SK-N-SH treated with all-trans-retinoic acid at 6 μM for 48 hours (cell line): Measurements from ENCODE around the gene NRXN3.

ENCODE experiments used
- ATAC-seq: fragments of 200-7000 bp; cut with Tn5 transposase; 3 replicates; pipeline ENCODE4 v1.9.1; 2020; ENCODE audit warnings: mild to moderate bottlenecking, moderate library complexity
- ARNTL ChIP-seq: fragments of 450-650 bp; formaldehyde crosslinking; IDR thresholded peaks from 2 replicates; pipeline ENCODE4 v1.5.0; 2020; ENCODE audit warnings: low read depth, mild to moderate bottlenecking, moderate library complexity, borderline replicate concordance
- BACH2 ChIP-seq: fragments of 250-450 bp; sonication (Bioruptor Pico); IDR thresholded peaks from 2 replicates; pipeline ENCODE4 v1.9.0; 2021; ENCODE audit warnings: mild to moderate bottlenecking, borderline replicate concordance
- CSDC2 ChIP-seq: fragments of 250-450 bp; sonication (Bioruptor Pico); IDR thresholded peaks from 2 replicates; pipeline ENCODE4 v1.5.0; 2020; ENCODE audit warnings: mild to moderate bottlenecking, moderate library complexity
- GLIS3 ChIP-seq: fragments of 250-450 bp; sonication (Bioruptor Pico); IDR thresholded peaks from 2 replicates; pipeline ENCODE4 v1.5.0; 2020; ENCODE audit warnings: mild to moderate bottlenecking, moderate library complexity
- ISL1 ChIP-seq: fragments of 250-450 bp; sonication (Bioruptor Pico); IDR thresholded peaks from 2 replicates; pipeline ENCODE4 v2.1.2; 2022; ENCODE audit warnings: mild to moderate bottlenecking, moderate library complexity
- OSR1 ChIP-seq: fragments of 250-450 bp; sonication (Bioruptor Pico); IDR thresholded peaks from 2 replicates; pipeline ENCODE4 v1.8.0; 2022; ENCODE audit warnings: moderate library complexity, mild to moderate bottlenecking, inconsistent platforms
- PPARA ChIP-seq: fragments of 250-450 bp; sonication (Bioruptor Pico); IDR thresholded peaks from 2 replicates; pipeline ENCODE4 v1.5.0; 2020; ENCODE audit warnings: mild to moderate bottlenecking, borderline replicate concordance
- RARB ChIP-seq: fragments of 250-450 bp; sonication (Bioruptor Pico); IDR thresholded peaks from 2 replicates; pipeline ENCODE4 v1.8.0; 2021; ENCODE audit warnings: mild to moderate bottlenecking, moderate library complexity
- SNAI2 ChIP-seq: fragments of 250-450 bp; sonication (Bioruptor Pico); IDR thresholded peaks from 2 replicates; pipeline ENCODE4 v1.5.0; 2020; ENCODE audit warnings: mild to moderate bottlenecking, moderate library complexity
- TCF4 ChIP-seq: fragments of 250-450 bp; sonication (Bioruptor Pico); IDR thresholded peaks from 2 replicates; pipeline ENCODE4 v1.8.0; 2021; ENCODE audit warnings: mild to moderate bottlenecking, moderate library complexity, borderline replicate concordance
- TOX ChIP-seq: fragments of 250-450 bp; sonication (Bioruptor Pico); IDR thresholded peaks from 2 replicates; pipeline ENCODE4 v1.8.0; 2021; ENCODE audit warnings: mild to moderate bottlenecking, moderate library complexity, borderline replicate concordance
- ZC3H10 ChIP-seq: fragments of 250-450 bp; sonication (Bioruptor Pico); IDR thresholded peaks from 2 replicates; pipeline ENCODE4 v1.5.1; 2021; ENCODE audit warnings: mild to moderate bottlenecking, moderate library complexity
- ZFP3 ChIP-seq: fragments of 250-450 bp; sonication (Bioruptor Pico); IDR thresholded peaks from 2 replicates; pipeline ENCODE4 v1.5.0; 2020; ENCODE audit warnings: mild to moderate bottlenecking, moderate library complexity
- ZFP30 ChIP-seq: fragments of 450-650 bp; formaldehyde crosslinking; IDR thresholded peaks from 2 replicates; pipeline ENCODE4 v1.5.0; 2022; ENCODE audit warnings: mild to moderate bottlenecking, moderate library complexity
- ZNF565 ChIP-seq: fragments of 450-650 bp; formaldehyde crosslinking; conservative IDR thresholded peaks from 2 replicates; pipeline ENCODE4 v1.5.0; 2020; ENCODE audit warnings: low read depth, mild to moderate bottlenecking, moderate library complexity
- ZNF70 ChIP-seq: fragments of 450-650 bp; formaldehyde crosslinking; IDR thresholded peaks from 2 replicates; pipeline ENCODE4 v1.5.0; 2020; ENCODE audit warnings: mild to moderate bottlenecking, moderate library complexity
- ZNF8 ChIP-seq: fragments of 450-650 bp; formaldehyde crosslinking; IDR thresholded peaks from 2 replicates; pipeline ENCODE4 v1.5.0; 2020; ENCODE audit warnings: mild to moderate bottlenecking, moderate library complexity
- TF ChIP-seq, protein P1 (sequence below): fragments of 250-450 bp; sonication (Bioruptor Pico); IDR thresholded peaks from 2 replicates; pipeline ENCODE4 v1.8.0; 2021; ENCODE audit warnings: low read depth, mild to moderate bottlenecking, moderate library complexity, borderline replicate concordance
- TF ChIP-seq, protein P2 (sequence below): fragments of 250-450 bp; sonication (Bioruptor Pico); IDR thresholded peaks from 2 replicates; pipeline ENCODE4 v1.5.1; 2021; ENCODE audit warnings: mild to moderate bottlenecking, moderate library complexity
- TF ChIP-seq, protein P3 (sequence below): fragments of 250-450 bp; sonication (Bioruptor Pico); IDR thresholded peaks from 2 replicates; pipeline ENCODE4 v1.8.0; 2020; ENCODE audit warnings: mild to moderate bottlenecking, moderate library complexity, borderline replicate concordance
- TF ChIP-seq, protein P4 (sequence below): fragments of 250-450 bp; sonication (Bioruptor Pico); IDR thresholded peaks from 2 replicates; pipeline ENCODE4 v1.5.0; 2020; ENCODE audit warnings: mild to moderate bottlenecking, moderate library complexity
- TF ChIP-seq, protein P5 (sequence below): fragments of 250-450 bp; sonication (Bioruptor Pico); IDR thresholded peaks from 2 replicates; pipeline ENCODE4 v1.5.1; 2020; ENCODE audit warnings: low read depth, mild to moderate bottlenecking, moderate library complexity

The NRXN3 gene

DNA sequence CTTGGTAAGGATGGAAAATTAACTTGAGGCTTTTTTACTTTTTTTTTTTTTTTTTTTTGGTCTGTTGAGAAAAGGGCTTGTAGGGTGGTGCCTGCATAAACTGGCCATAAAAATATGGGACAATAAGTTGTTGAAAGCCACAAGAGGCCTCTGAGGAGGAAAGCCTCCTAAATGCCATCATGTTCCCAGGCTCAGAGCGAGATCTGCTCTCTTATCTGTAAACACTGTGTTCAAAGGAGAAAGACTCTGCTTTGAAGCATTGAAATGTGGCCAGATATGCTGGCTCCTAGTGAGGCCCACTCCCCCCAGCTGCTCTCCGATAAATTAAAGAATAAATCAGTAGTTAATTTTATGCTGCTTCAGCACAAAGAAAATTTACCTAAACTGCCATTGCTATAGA, 1536.2 kb downstream of the NRXN3 start:
- ATAC-seq: no peak
- TF ChIP-seq, protein P1, sequence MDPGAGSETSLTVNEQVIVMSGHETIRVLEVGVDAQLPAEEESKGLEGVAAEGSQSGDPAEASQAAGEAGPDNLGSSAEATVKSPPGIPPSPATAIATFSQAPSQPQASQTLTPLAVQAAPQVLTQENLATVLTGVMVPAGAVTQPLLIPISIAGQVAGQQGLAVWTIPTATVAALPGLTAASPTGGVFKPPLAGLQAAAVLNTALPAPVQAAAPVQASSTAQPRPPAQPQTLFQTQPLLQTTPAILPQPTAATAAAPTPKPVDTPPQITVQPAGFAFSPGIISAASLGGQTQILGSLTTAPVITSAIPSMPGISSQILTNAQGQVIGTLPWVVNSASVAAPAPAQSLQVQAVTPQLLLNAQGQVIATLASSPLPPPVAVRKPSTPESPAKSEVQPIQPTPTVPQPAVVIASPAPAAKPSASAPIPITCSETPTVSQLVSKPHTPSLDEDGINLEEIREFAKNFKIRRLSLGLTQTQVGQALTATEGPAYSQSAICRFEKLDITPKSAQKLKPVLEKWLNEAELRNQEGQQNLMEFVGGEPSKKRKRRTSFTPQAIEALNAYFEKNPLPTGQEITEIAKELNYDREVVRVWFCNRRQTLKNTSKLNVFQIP (CRISPR knock-in tag): no peak
- TF ChIP-seq RARB: no peak
- no peak for TF ChIP-seq ZNF8
- TF ChIP-seq, protein P2, sequence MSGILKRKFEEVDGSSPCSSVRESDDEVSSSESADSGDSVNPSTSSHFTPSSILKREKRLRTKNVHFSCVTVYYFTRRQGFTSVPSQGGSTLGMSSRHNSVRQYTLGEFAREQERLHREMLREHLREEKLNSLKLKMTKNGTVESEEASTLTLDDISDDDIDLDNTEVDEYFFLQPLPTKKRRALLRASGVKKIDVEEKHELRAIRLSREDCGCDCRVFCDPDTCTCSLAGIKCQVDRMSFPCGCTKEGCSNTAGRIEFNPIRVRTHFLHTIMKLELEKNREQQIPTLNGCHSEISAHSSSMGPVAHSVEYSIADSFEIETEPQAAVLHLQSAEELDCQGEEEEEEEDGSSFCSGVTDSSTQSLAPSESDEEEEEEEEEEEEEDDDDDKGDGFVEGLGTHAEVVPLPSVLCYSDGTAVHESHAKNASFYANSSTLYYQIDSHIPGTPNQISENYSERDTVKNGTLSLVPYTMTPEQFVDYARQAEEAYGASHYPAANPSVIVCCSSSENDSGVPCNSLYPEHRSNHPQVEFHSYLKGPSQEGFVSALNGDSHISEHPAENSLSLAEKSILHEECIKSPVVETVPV (CRISPR knock-in tag): no peak
- no peak for TF ChIP-seq ZNF70 (CRISPR knock-in tag)
- TF ChIP-seq, all 23 proteins: peak for 0

DNA sequence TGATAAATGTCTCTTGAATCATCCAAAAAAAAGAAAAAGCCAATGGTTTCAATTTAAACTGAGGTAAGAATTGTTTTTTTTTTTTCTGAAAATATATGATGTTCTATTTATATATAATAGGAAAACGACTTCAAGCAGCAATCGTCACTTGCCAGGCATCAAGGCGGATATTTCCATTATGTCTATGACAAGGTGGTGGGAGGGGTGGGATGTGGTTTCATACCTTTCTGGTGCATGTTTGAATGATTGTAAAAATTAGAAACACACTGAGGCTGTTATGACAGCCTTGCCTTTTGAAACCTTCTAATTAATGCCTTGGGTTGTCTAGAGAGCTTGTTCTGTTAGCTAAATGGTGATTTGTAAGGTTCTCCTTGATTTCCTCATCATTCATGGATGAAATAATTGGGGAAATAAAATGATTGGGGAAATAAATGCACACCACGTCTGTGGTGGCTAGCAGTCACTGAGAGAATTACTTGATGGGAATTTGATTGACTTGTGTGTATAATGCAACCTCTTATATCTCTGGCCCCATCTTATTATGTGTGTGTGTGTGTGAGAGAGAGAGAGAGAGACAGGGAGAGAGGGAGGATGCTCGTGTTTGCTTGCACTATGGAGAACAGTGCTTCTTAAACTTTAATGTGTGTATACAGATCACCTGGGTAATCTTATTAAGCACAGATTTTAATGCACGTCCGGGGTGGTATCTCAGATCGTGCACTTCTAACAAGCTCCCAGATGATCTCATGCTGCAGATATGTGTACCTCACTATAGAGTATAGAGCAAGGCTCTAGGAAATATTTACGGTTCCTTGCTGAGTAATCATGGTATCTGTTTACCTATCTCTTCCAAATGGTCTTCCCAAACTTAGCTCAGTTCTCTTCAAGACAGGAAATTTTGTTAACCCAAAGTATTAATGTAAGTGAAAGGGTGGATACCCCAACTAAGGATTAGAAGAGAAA, 1538.5 kb downstream of the NRXN3 start:
- ATAC-seq: peak; percentile 93
- no peak for TF ChIP-seq SNAI2 (CRISPR knock-in tag)
- no peak for TF ChIP-seq ZFP30 (CRISPR knock-in tag)
- TF ChIP-seq, protein P1 (CRISPR knock-in tag): no peak
- no peak for TF ChIP-seq ARNTL (CRISPR knock-in tag)
- TF ChIP-seq ISL1: peak; percentile 19; the same call in 1 of the 2 replicates
- TF ChIP-seq TCF4 (CRISPR knock-in tag): no peak
- TF ChIP-seq GLIS3: no peak
- TF ChIP-seq, all 23 proteins: peak for 1

DNA sequence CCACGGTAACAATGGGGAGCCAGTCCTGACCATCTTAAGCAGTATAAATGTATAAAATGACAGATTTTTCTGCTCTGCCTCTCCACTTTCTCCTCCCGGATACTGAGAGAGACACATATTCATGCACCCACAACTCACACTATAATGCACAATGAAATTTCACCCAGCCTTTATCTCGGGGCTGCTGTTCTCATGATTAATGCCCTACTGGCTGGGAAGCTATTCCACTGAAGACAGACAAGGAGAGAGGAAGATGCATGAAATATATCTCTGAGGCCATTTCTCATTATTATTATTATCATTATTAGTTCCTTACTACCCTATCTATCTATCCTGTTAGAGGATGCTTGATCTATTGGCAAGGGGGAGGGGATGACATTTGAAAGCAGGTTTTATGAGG, 1539.4 kb downstream of the NRXN3 start:
- ATAC-seq: peak; percentile 48
- no peak for TF ChIP-seq GLIS3
- TF ChIP-seq, protein P1 (CRISPR knock-in tag): no peak
- no peak for TF ChIP-seq CSDC2 (CRISPR knock-in tag)
- TF ChIP-seq, protein P3, sequence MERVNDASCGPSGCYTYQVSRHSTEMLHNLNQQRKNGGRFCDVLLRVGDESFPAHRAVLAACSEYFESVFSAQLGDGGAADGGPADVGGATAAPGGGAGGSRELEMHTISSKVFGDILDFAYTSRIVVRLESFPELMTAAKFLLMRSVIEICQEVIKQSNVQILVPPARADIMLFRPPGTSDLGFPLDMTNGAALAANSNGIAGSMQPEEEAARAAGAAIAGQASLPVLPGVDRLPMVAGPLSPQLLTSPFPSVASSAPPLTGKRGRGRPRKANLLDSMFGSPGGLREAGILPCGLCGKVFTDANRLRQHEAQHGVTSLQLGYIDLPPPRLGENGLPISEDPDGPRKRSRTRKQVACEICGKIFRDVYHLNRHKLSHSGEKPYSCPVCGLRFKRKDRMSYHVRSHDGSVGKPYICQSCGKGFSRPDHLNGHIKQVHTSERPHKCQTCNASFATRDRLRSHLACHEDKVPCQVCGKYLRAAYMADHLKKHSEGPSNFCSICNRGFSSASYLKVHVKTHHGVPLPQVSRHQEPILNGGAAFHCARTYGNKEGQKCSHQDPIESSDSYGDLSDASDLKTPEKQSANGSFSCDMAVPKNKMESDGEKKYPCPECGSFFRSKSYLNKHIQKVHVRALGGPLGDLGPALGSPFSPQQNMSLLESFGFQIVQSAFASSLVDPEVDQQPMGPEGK (CRISPR knock-in tag): no peak
- TF ChIP-seq OSR1 (CRISPR knock-in tag): no peak
- no peak for TF ChIP-seq ZFP3
- TF ChIP-seq PPARA (CRISPR knock-in tag): no peak
- no peak for TF ChIP-seq ARNTL (CRISPR knock-in tag)
- no peak for TF ChIP-seq BACH2 (CRISPR knock-in tag)
- TF ChIP-seq TCF4 (CRISPR knock-in tag): no peak
- no peak for TF ChIP-seq SNAI2 (CRISPR knock-in tag)
- TF ChIP-seq, protein P4, sequence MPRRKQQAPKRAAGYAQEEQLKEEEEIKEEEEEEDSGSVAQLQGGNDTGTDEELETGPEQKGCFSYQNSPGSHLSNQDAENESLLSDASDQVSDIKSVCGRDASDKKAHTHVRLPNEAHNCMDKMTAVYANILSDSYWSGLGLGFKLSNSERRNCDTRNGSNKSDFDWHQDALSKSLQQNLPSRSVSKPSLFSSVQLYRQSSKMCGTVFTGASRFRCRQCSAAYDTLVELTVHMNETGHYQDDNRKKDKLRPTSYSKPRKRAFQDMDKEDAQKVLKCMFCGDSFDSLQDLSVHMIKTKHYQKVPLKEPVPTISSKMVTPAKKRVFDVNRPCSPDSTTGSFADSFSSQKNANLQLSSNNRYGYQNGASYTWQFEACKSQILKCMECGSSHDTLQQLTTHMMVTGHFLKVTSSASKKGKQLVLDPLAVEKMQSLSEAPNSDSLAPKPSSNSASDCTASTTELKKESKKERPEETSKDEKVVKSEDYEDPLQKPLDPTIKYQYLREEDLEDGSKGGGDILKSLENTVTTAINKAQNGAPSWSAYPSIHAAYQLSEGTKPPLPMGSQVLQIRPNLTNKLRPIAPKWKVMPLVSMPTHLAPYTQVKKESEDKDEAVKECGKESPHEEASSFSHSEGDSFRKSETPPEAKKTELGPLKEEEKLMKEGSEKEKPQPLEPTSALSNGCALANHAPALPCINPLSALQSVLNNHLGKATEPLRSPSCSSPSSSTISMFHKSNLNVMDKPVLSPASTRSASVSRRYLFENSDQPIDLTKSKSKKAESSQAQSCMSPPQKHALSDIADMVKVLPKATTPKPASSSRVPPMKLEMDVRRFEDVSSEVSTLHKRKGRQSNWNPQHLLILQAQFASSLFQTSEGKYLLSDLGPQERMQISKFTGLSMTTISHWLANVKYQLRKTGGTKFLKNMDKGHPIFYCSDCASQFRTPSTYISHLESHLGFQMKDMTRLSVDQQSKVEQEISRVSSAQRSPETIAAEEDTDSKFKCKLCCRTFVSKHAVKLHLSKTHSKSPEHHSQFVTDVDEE: no peak
- TF ChIP-seq ZNF8: no peak
- no peak for TF ChIP-seq ZNF565 (CRISPR knock-in tag)
- TF ChIP-seq ZC3H10: no peak
- TF ChIP-seq ZFP30 (CRISPR knock-in tag): no peak
- no peak for TF ChIP-seq RARB
- TF ChIP-seq TOX: no peak
- TF ChIP-seq, protein P5, sequence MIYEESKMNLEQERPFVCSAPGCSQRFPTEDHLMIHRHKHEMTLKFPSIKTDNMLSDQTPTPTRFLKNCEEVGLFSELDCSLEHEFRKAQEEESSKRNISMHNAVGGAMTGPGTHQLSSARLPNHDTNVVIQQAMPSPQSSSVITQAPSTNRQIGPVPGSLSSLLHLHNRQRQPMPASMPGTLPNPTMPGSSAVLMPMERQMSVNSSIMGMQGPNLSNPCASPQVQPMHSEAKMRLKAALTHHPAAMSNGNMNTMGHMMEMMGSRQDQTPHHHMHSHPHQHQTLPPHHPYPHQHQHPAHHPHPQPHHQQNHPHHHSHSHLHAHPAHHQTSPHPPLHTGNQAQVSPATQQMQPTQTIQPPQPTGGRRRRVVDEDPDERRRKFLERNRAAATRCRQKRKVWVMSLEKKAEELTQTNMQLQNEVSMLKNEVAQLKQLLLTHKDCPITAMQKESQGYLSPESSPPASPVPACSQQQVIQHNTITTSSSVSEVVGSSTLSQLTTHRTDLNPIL (CRISPR knock-in tag): no peak
